Panc1 (cell line): ENCODE measurements around the gene GRID2.

Source experiments
- CTCF ChIP-seq: fragments of 450-650 bp; IDR thresholded peaks from 2 replicates; pipeline ENCODE4 v1.5.1; 2017; ENCODE audit warnings: mild to moderate bottlenecking
- POLR2AphosphoS5 ChIP-seq: IDR thresholded peaks from 2 replicates; pipeline ENCODE4 v1.6.1; 2012; ENCODE audit warnings: mild to moderate bottlenecking, low read depth, low read length, moderate library complexity
- REST ChIP-seq, 2 experiments: IDR thresholded peaks; 2 replicates each; pipeline ENCODE4 v1.6.1; 2011 to 2012; ENCODE audit warnings: low read depth in 2 of 2, control low read depth in 1 of 2, low read length in 1 of 2, mild to moderate bottlenecking in 1 of 2, moderate library complexity in 1 of 2; ENCODE audit not compliant: insufficient read depth in 1 of 2

- TF ChIP-seq CTCF: no peak
- no peak for TF ChIP-seq POLR2AphosphoS5
- no peak for TF ChIP-seq REST (IDR thresholded peaks at IDR 0.05; ENCODE audit: insufficient read depth in 1 of 2, low read depth in 2 of 2, low read length in 1 of 2)
These were observed 1065.2 kb downstream of the GRID2 start for GRCh38 chr4:93368968-93369367.
